BE2C (cell line): Measurements from ENCODE around the gene PRDM15.

Experiments
- DNase-seq: peaks from one replicate; pipeline ENCODE4 v3.0.0-alpha.2; 2020
- H3K27me3 ChIP-seq: fragments of 250-450 bp; sonication (Bioruptor Pico); 2 replicates; pipeline ENCODE4 v1.5.1; 2020; ENCODE audit warnings: mild to moderate bottlenecking
- H3K36me3 ChIP-seq: fragments of 250-450 bp; sonication (Bioruptor Pico); 2 replicates; pipeline ENCODE4 v1.5.1; 2020; ENCODE audit warnings: mild to moderate bottlenecking
- H3K4me1 ChIP-seq: fragments of 250-450 bp; sonication (Bioruptor Pico); 2 replicates; pipeline ENCODE4 v1.5.1; 2020
- H3K4me3 ChIP-seq: 2 replicates; pipeline ENCODE4 v1.5.1; 2011; ENCODE audit warnings: low read depth, low read length
- H3K9me3 ChIP-seq: fragments of 250-450 bp; sonication (Bioruptor Pico); 2 replicates; pipeline ENCODE4 v1.5.1; 2020
- CTCF ChIP-seq: IDR thresholded peaks from 2 replicates; pipeline ENCODE4 v1.5.1; 2012; ENCODE audit warnings: mild to moderate bottlenecking, low read depth, low read length

PRDM15 gene

DNA sequence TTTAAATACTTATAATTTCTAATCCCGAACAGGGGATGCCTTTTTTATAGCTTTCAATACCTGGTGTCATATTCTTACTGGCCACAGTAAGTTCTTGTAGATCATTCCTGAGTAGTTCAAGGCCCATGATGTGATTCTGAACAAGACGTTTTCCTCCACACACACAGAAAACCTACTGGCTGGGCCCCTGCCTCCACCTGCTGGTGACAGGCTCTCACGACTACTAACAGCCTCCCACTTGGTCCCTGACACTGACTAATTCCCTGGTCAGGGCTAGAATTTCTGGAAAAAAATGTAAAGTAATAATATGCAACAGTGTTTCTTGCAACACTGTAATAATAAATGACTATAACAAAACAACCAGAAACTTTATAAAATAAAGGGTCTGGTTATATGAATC lies 61.9 kb downstream of the PRDM15 start:
- TF ChIP-seq CTCF, result peak; percentile 75
- Histone ChIP-seq H3K9me3 (no peaks in the 10 kb centered on the region), H3K36me3 (0 out of 2 replicates have a peak, but pooled peaks cover 3% of the 10 kb centered on the region), H3K4me3 (no peak overlapping the region), H3K27me3 (no peaks in the 10 kb centered on the region), H3K4me1 (no peaks in the 10 kb centered on the region; the same call in 1 of the 2 replicates)
- DNase-seq, result peak; percentile 55

DNA sequence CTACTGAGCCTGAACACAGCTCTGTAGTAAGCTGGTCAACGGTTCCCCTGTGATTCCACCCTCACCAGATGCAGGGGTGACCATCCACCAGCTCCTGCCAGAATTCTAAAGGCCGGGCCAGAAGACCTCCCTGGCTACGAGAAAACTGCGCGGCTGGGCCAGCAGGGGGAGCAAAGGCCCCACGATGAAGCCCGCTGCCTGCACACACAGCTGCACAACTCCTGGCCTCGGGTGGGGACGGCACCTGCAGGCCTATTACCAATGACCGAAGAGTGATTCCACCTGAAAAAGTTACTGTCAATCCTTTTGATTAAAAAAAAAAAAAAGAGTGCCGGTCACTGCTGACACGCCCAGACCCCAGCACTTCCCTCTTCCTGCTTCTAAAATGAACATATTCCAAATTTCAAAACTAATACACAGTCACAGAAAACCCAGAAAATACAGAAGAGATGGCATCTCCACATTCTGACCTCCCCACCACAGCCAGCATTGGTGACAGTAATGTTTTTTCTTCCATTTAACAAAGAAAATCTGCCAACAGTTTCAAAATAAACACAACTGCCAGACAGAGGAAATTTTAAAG lies 62.5 kb downstream of the PRDM15 start:
- peak; percentile 66 for DNase-seq
- Histone ChIP-seq H3K4me1 (no peaks in the 10 kb centered on the region), H3K27me3 (no peaks in the 10 kb centered on the region), H3K9me3 (no peaks in the 10 kb centered on the region), H3K4me3 (no peak overlapping the region), H3K36me3 (0 out of 2 replicates have a peak, but pooled peaks cover 3% of the 10 kb centered on the region)
- TF ChIP-seq CTCF, result peak; percentile 79

- no peak overlapping the region for H3K4me3 ChIP-seq
- H3K36me3 ChIP-seq, result 0 out of 2 replicates have a peak, but pooled peaks cover 3% of the 10 kb centered on the region
- no peaks in the 10 kb centered on the region for H3K4me1 ChIP-seq
- no peak for TF ChIP-seq CTCF
- no peaks in the 10 kb centered on the region for H3K9me3 ChIP-seq
- no peaks in the 10 kb centered on the region for H3K27me3 ChIP-seq
- no peak for DNase-seq
Observed at GRCh38 chr21:41815652-41816582, 63.2 kb downstream of the PRDM15 start.

DNA sequence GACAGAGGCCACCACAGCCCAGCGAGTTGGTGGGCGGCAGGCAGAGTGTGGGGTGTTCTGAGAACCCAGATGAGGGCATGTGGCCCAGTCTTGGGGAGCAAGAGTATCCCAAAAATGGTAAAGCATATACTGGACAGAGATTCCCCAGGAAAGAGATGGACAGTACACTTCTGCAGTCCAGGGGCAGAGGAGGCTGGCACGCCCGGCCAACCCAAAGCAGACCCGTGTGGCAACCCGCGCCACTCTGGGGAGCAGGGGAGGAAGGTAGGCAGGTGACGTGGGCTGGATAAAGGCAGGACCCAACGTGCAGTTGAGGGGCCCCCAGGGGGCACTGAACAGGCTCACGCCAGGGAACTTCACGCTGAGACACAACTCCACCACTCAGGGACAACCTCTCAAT lies 65.9 kb downstream of the PRDM15 start:
- Histone ChIP-seq H3K9me3 (no peaks in the 10 kb centered on the region), H3K36me3 (peaks cover 9% of the 10 kb centered on the region; the same call in 1 of the 2 replicates), H3K27me3 (no peaks in the 10 kb centered on the region), H3K4me3 (no peak overlapping the region), H3K4me1 (no peaks in the 10 kb centered on the region)
- no peak for DNase-seq
- TF ChIP-seq CTCF, result no peak

DNA sequence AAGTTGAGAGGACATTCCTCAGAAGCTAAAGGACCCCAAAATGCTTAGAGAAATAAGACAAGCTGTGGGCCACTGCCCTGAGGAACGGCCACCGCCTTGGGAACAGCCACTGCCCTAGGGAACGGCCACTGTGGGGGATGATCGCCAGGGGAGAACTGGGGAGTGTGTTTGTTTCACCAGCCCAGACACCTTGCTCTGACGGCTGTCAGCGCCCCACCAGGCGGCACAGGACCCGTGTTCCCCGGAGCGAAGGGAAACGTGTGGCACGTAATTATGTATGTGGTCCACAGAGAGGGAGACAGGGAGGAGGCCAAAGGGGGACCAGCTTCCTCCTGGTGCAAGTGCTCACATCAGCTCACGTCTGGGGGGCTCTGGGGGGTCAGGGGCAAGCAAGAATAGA lies 66.5 kb downstream of the PRDM15 start:
- Histone ChIP-seq H3K9me3 (no peaks in the 10 kb centered on the region), H3K4me1 (no peaks in the 10 kb centered on the region), H3K27me3 (no peaks in the 10 kb centered on the region), H3K36me3 (peaks cover 9% of the 10 kb centered on the region; the same call in 1 of the 2 replicates), H3K4me3 (no peak overlapping the region)
- no peak for DNase-seq
- no peak for TF ChIP-seq CTCF

DNA sequence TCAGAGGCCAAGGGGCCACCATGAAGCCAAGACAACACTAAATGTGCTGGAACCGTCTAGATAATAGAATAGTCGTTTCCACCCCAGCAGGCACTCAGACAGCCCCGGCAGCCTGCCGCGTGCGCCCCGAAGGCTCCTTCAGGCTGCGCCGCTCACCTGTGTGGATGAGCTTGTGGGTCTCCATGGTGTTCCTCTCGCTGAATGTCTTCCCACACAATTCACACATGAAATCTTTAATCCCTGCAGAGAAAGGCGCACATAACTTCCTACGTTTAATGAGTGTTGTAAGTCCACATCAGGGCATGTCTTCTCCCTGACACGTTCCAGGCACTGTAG lies 68.6 kb downstream of the PRDM15 start:
- Histone ChIP-seq H3K9me3 (no peaks in the 10 kb centered on the region), H3K4me3 (no peak overlapping the region), H3K4me1 (no peaks in the 10 kb centered on the region), H3K27me3 (no peaks in the 10 kb centered on the region), H3K36me3 (peaks cover 9% of the 10 kb centered on the region; the same call in 1 of the 2 replicates)
- DNase-seq, result no peak
- TF ChIP-seq CTCF, result no peak
